GM21825 (cell line): ENCODE data around the gene KCNT2.
"Not testable (repeated sequence)": the region's sequence is repeated elsewhere in the genome, so short reads cannot be mapped to it uniquely, and the experiment has no call there.

Experiments
- ATAC-seq: cut with Tn5 transposase; IDR thresholded peaks from one replicate; pipeline ENCODE4 v1.9.1; 2021; ENCODE audit warnings: mild to moderate bottlenecking, moderate library complexity; ENCODE audit not compliant: unreplicated experiment

KCNT2 gene

GRCh38 chr1:196608390-196609369 lies at the start of gene KCNT2:
KCNT2 (minus strand) TSS chr1:196608440; CDS start chr1:196608309, 131 bp downstream.
- ATAC-seq, result no peak

DNA sequence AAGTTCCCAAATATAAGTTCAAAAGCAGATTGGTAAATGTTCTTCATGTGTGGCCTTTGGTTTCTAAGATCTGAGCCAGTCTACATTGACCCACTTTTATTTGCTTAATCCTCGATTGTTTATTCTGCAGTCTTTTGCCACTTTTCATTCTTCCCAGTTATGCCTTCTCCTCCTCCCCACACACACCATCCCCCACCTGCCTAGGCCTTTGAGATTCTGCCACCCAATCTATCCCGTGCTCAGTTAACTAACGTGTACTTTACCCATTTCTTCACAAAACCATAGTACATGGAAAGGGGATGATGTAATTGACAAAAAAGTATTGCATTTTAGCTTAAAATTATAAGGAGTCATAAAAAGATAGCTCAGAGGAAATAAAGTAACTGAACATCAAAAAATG lies 47.3 kb upstream of the KCNT2 start:
- ATAC-seq, result no peak

DNA sequence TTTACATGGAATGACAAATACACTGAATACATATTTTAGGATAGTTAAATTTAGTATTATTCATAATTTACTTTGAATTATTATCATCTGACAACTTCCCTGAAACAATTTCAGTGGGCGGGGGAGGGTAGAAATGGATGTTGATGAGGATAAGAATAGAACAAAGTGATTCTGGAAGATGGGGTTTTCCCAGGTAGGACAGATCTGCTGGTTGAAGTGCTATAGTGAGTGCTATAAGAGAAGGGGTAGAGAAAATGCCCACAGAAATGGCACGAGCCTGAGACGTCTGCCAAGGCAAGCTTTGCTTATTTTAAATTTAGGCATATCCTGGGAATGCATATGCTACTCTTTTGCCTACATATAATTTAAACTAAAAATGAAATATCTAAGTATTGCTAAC lies 46.8 kb upstream of the KCNT2 start:
- ATAC-seq, result no peak

DNA sequence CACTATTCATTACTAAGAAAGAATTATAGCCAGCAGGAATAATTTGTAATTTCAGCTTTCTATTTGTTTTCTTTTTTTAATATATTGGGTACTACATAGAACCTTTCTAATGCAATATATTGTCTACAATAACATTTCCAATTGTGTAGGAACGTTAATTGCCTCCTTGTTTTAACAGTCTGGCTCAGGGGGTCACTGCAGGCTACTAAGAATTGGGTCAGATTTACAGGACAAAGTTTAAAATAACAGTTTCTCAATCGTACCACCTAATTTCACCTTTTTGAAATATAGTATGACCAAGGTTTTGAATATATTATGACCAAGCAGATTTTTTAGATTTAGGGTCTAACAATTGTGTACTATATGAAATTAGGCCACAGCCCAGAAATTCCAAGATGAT lies 46.0 kb upstream of the KCNT2 start:
- ATAC-seq, result no peak

DNA sequence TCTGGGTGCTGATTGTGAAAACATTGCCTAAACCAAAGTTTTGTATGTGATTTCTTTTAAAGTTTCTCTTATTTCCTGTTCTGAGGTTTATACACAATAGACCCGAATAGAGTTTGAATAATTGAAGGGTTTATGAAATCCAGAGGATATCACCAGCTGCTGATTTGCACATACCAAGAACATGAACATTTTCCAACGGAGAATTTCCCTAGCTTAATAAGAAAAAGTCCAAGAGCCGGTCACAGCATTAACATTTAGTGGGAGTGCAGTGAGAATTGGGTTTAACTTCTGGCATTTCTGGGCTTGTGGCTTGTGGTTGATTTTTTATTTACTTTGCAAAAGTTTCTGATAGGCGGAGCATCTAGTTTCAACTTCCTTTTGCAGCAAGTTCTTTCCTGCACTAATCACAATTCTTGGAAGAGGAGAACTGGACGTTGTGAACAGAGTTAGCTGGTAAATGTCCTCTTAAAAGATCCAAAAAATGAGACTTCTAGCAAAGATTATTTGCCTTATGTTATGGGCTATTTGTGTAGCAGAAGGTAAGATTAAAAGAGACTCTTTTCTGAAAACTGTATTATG lies 43.5 kb upstream of the KCNT2 start, which contains the start of gene CFH:
TSS of gene CFH (plus strand) at position 407 of the 579 bp plus-strand sequence. CDS start at position 482, 75 bp downstream.
- ATAC-seq, result no peak

- ATAC-seq, result no peak
Observed at GRCh38 chr1:196651079-196651478, 42.8 kb upstream of the KCNT2 start.

DNA sequence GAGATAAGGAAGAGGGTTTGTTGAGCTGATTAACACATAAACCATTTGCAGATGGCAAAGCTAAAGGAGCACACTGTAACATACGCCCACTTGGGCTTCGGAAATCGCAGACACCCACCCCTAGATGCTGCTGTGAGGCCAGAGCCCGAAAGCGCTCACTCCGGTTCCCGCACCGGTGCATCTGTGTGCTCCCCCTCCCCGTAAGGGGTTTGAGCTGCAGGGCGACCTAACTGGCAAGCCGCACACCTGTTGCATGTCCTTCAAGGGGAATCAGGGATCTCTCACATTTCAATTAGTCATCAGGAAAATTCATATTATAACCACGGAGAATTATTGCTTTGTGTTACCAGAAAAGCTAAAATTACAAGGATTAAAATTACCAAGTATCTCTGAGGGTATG lies 42.2 kb upstream of the KCNT2 start:
- no peak for ATAC-seq

GRCh38 chr1:196649990-196650389 lies 41.8 kb upstream of the KCNT2 start:
- no peak for ATAC-seq

DNA sequence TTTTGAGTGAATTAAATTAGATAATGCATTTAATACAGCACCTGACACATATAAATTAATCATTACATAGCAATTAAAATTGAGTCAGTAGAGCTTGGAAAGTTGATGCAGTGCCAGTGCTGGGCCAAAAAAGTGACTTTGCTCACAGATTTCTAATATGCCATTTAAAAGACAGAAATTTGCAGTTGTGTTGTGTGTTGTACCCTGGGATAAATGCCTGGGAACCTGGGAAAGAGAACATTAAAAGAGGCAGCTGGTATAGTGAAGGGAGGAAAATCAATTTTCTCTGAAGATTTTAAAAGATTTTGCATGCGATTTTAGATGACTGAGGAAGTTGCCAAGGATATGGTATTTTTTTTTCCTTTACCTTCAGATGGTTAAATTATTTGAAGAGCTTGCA lies 32.7 kb upstream of the KCNT2 start:
- no peak for ATAC-seq

DNA sequence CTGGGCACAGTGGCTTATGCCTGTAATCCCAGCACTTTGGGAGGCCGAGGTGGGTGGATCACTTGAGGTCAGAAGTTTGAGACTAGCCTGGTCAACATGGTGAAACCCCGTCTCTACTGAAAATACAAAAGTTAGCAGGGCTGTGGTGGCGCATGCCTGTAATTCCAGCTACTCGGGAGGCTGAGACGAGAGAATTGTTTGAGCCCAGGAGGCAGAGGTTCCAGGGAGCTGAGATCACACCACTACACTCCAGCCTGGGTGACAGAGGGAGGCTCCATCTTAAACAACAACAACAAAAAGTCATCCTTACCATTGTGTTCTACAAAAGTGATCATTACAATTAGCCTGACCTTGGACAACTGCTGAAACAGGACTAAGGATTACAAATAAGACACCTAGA lies 31.1 kb upstream of the KCNT2 start:
- ATAC-seq, result not testable (repeated sequence)

DNA sequence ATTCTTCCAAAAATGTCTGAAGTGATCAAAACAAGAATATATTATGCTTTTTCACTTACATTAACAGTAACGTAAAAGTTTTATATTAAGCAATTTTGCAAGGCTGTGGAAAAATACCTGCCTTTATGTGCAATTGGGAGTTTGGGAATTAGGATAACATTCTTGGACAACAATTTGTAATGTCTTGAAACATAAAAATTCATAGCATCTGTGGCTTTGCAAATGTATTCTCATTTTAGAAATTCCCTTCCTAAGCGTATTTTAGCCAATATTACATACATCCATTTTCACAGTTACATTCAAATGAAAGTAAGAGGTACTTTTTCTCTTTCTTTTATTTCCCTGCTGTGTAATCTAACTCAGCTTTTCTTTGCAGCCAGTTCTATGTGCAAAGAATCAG lies 30.2 kb upstream of the KCNT2 start:
- no peak for ATAC-seq

DNA sequence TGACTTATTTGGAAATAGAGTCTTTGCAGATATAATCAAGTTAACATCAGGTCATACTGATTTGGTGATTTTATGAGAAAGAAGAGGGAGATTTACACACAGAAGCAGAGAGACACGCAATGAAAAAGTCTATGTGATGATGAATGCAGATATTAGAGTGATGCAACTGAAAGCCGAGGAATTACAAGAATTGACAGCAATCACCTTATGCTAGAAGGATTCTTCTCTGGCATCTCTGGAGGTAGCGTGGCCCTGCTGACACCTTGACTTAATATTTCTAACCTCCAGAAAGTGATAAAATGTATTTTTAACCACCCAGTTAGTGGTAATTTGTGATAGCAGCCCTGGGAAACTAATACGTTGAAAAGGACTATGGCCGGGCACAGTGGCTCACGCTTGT lies 29.4 kb upstream of the KCNT2 start:
- ATAC-seq, result no peak

DNA sequence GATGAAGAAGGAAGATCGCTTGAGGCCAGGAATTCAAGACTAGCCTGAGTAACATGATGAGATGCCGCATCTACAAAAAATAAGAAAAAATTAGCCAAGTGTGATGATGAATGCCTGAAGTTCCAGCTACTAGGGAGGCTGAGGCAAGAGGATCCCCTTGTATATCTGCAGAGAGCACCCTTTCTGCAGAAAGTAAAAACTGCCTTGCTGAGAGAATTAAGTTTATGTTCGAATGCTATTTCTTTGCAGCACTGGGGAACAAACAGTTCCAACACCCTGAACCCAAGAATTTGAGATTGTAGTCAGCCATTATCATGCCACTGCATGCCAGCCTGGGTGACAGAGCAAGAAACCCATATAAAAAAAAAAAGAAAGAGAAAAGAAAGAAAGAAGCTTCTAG lies 20.6 kb upstream of the KCNT2 start:
- no peak for ATAC-seq

- no peak for ATAC-seq
Observed at GRCh38 chr1:196623079-196623478, 14.8 kb upstream of the KCNT2 start.

GRCh38 chr1:196619721-196620120 lies 11.5 kb upstream of the KCNT2 start:
- ATAC-seq, result no peak

DNA sequence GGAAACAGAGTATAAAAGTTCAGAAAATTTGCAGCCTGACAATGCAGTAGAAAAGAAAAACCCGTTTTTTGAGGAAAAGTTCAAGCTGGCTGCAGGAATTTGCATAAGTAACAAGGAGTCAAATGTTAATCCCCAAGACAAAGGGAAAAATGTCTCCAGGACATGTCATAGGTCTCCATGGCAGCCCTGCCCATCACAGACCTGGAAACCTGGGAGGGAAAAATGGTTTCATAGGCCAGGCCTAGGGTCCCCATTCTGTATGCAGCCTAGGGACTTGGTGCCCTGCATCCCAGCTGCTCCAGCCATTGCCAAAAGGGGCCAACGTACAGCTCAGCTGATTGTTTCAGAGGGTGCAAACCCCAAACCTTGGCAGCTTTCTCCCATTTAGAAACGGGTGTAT lies 3.6 kb upstream of the KCNT2 start:
- ATAC-seq, result no peak

DNA sequence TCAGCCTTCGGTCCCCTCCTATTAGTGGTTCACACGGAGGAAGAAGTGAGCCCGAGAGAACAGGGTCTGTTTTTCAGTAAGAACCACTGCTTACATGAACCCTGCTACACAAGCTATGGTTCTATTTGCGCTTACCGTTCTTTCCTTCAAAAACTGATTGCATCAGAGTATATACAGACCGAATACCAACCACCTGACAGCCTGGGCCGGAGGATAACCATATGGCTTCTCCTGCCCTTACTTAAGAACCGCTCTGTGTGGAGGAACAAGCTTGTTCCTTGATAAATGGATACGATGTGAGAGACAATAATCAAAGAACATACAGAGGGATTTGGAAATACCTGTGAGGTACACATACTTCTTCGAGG lies 1.1 kb upstream of the KCNT2 start:
- ATAC-seq, result no peak

DNA sequence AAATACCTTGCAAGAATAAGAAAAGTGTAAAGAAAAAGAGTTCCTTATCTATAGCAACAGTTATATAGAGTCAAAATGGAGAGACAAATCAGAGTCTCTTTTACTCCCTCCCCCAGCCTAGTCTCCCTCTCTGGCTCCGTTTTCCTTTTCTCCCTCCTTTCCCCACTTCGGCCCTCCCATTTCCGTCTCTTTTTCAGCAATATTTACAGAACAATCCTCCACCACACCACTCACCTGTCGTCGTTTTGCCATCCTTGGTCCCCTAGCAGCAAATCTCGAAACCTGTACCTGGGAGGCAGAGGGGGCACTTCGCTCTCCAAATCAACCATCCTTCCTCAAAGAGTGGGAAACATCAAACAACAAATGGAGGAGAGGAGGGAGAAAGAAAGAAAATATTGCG lies 259 bp downstream of the KCNT2 start:
- no peak for ATAC-seq

DNA sequence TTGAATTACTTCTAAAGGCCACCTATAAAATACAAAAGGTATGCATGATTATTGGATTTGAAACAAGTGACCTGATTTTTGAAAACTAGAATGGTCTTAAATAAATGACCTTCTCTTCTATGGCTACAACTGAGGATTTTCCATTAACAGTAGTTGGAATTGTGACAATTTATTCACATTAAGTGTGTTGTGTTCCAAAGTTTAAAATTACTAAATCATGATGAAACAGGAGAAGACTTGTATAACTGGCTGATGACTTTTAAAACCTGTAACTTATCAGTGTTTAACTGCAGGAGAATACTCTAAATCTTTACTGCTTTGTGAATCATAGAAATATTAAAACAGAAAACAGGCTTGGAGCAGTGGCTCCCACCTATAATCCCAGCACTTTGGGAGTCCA lies 4.6 kb downstream of the KCNT2 start:
- ATAC-seq, result no peak

DNA sequence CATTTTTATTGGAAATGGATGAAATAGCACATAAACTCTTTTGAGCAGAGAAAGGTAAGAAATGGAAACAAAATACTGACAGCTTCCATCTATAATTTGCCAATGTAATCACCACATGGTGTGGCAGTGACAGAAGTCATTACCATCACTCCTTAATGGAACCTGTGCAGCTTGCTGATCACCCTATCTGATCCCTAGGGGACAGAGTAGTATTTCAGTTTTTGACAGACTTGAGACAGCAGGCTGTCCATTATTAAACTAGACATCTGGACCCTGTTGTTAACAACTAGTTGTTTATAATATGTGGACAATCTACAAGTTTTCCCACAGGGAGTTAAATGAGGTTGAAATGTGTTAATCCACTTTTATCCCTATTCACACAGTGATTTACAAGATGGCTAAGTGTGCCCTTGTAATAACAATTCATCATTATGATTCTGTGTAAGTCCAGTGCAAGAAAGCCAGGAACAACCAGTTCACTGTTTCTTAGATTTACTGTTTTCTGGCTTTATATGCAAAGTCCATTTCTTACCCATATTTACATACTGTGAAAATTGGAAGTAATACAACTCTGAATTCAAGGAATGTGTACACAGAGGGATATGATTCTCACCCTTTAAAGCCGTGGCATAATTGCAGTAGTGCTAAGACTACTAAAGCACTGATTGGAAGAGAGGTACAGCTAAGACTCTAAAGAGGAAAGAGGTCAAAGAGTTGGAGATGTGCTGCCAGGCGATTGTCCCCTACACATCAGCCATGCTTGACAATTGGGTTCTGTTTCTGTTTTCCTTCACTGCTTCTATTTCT lies 9.1 kb downstream of the KCNT2 start:
- no peak for ATAC-seq

DNA sequence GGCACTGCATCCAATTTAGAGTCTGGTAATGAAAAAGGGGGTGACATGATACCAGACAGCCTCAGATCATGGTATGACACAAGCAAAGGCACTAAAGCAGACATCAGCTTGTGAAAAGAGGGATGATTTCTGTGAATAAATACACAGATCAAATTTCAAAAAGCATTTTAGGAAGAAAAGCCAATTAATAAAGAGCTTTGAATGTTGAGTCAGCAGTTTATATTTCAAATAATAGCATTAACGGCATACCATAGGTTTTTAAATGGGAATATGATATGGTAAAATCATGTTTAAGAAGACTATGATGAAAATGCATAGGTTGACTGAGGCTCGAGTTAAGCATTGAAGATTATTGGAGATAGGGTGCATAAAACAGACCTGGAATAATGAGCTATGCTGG lies 13.5 kb downstream of the KCNT2 start:
- no peak for ATAC-seq

- ATAC-seq, result no peak
Observed at GRCh38 chr1:196593955-196594354, 14.3 kb downstream of the KCNT2 start.
